ENCODE data around the gene WEE1. TPM values are rescaled to one million over a fixed set of nuclear protein-coding genes. Genes with fewer than 3 reads are reported as not detected.

The WEE1 gene
- total RNA-seq, 2 donors from 2014 or later: 46.9 to 51.2 TPM

Other genes starting within 250 kb of the WEE1 start
- 100 to 1,000 TPM in 1 of 2 donors, 10 to 100 TPM in 1; 70.5 to 150 TPM for gene IPO7, start 189.0 kb upstream of the WEE1 start, total RNA-seq
- gene ZNF143, start 112.7 kb upstream of the WEE1 start, total RNA-seq: 10 to 100 TPM; 53.8 to 54.2 TPM
- gene SWAP70, start 90.4 kb downstream of the WEE1 start, total RNA-seq: 1 to 10 TPM; 5.4 to 8.2 TPM

All from activated T-helper 17 cell treated with anti-CD3 and anti-CD28 coated beads, Interleukin-2, amount 50 U/mL, for 72 hours (primary cell).